Calu3 (cell line): Measurements from ENCODE around the gene BBIP1. TPM values are rescaled to one million over a fixed set of nuclear protein-coding genes. Genes with fewer than 3 reads are reported as not detected.

ENCODE experiments used
- BruUV-seq: library from RNA; stranded (reverse); fragments of 400-500 nt; replicated peaks from 2 replicates; lab custom pipeline; 2021; lab: Mats Ljungman, UMichigan
- CTCF ChIA-PET: fragments of 300-600 bp; sonication (Branson Sonifier 250); formaldehyde crosslinking; loops from one replicate; lab custom pipeline; 2022; ENCODE audit warnings: antibody characterized with exemption; lab: Charles Lee
- DNase-seq: peaks from one replicate; pipeline ENCODE4 v3.0.0; 2022
- H3K27ac Mint-ChIP-seq: one replicate; pipeline ENCODE4 v1.8.0; 2022; ENCODE audit warnings: mixed read lengths; ENCODE audit not compliant: unreplicated experiment
- H3K27me3 Mint-ChIP-seq: one replicate; pipeline ENCODE4 v1.8.0; 2022; ENCODE audit warnings: mixed read lengths; ENCODE audit not compliant: unreplicated experiment
- H3K36me3 Mint-ChIP-seq: one replicate; pipeline ENCODE4 v1.8.0; 2022; ENCODE audit warnings: mild to moderate bottlenecking, moderate library complexity, mixed read lengths; ENCODE audit not compliant: insufficient read depth, unreplicated experiment
- H3K4me1 Mint-ChIP-seq: one replicate; pipeline ENCODE4 v1.8.0; 2022; ENCODE audit warnings: mild to moderate bottlenecking, low read depth, mixed read lengths; ENCODE audit not compliant: unreplicated experiment
- H3K4me3 Mint-ChIP-seq: one replicate; pipeline ENCODE4 v1.8.0; 2022; ENCODE audit warnings: mild to moderate bottlenecking, low read depth, moderate library complexity, mixed read lengths; ENCODE audit not compliant: unreplicated experiment
- H3K9me3 Mint-ChIP-seq: one replicate; pipeline ENCODE4 v1.8.0; 2022; ENCODE audit warnings: low read depth, mixed read lengths; ENCODE audit not compliant: unreplicated experiment
- CTCF ChIP-seq: fragments of 200-600 bp; IDR thresholded peaks from one replicate; pipeline ENCODE4 v1.8.0; 2022; ENCODE audit warnings: antibody characterized with exemption; ENCODE audit not compliant: unreplicated experiment
- intact Hi-C: fragments of 100-400 bp; cut with micrococcal nuclease; formaldehyde crosslinking; loops from one replicate; pipeline ENCODE4 v1.10.0; 2022; ENCODE audit not compliant: unreplicated experiment
- total RNA-seq: library from RNA; stranded (reverse); gene quantifications from 2 replicates; pipeline ENCODE4 v1.2.3, GENCODE V29; 2022

The BBIP1 gene
- total RNA-seq, 1 experiment from 2014 or later: 15.8 TPM

GRCh38 chr10:110965216-110965615 lies 46.2 kb upstream of the BBIP1 start:
- H3K27me3 Mint-ChIP-seq: no peaks in the 10 kb centered on the region
- no peak for DNase-seq
- no peak overlapping the region for H3K4me3 Mint-ChIP-seq
- no TSS peak for BruUV-seq
- intact Hi-C loops: loop anchor here (5.0 kb wide), 1 partner anchor 33 kb away; no protein-coding TSS in a partner anchor
- no peak overlapping the region for H3K27ac Mint-ChIP-seq
- TF ChIP-seq CTCF: no peak
- H3K9me3 Mint-ChIP-seq: no peaks in the 10 kb centered on the region
- CTCF ChIA-PET: no interaction called here
- peaks cover 12% of the 10 kb centered on the region for H3K4me1 Mint-ChIP-seq
- no peaks in the 10 kb centered on the region for H3K36me3 Mint-ChIP-seq

- Mint-ChIP-seq H3K4me1 (peaks cover 12% of the 10 kb centered on the region), H3K27ac (no peak overlapping the region), H3K9me3 (no peaks in the 10 kb centered on the region), H3K27me3 (no peaks in the 10 kb centered on the region), H3K4me3 (no peak overlapping the region), H3K36me3 (no peaks in the 10 kb centered on the region)
- no peak for DNase-seq
- TF ChIP-seq CTCF: no peak
- CTCF ChIA-PET: no interaction called here
- BruUV-seq: no TSS peak
- intact Hi-C loops: loop anchor here (5.0 kb wide), 1 partner anchor 32 kb away; no protein-coding TSS in a partner anchor
These were observed 45.7 kb upstream of the BBIP1 start for GRCh38 chr10:110964681-110965080.

GRCh38 chr10:110963162-110963561 lies 44.2 kb upstream of the BBIP1 start:
- CTCF ChIA-PET: no interaction called here
- Mint-ChIP-seq H3K4me1 (peaks cover 12% of the 10 kb centered on the region), H3K36me3 (no peaks in the 10 kb centered on the region), H3K9me3 (no peaks in the 10 kb centered on the region), H3K27me3 (no peaks in the 10 kb centered on the region), H3K27ac (no peak overlapping the region), H3K4me3 (no peak overlapping the region)
- TF ChIP-seq CTCF: no peak
- intact Hi-C loops: no loop called here
- DNase-seq: no peak
- BruUV-seq: no TSS peak

- DNase-seq: no peak
- intact Hi-C loops: no loop called here
- H3K4me1 Mint-ChIP-seq: peaks cover 12% of the 10 kb centered on the region
- no peak overlapping the region for H3K27ac Mint-ChIP-seq
- TF ChIP-seq CTCF: no peak
- BruUV-seq: no TSS peak
- H3K27me3 Mint-ChIP-seq: no peaks in the 10 kb centered on the region
- CTCF ChIA-PET: no interaction called here
- H3K4me3 Mint-ChIP-seq: no peak overlapping the region
- H3K36me3 Mint-ChIP-seq: no peaks in the 10 kb centered on the region
- no peaks in the 10 kb centered on the region for H3K9me3 Mint-ChIP-seq
These were observed 43.5 kb upstream of the BBIP1 start for GRCh38 chr10:110962443-110962842.
